Mesenchymal stem cell (in vitro differentiated cells and primary cell): ENCODE results near the gene CCDC144A.
"Not testable (repeated sequence)": the region's sequence is repeated elsewhere in the genome, so short reads cannot be mapped to it uniquely, and the experiment has no call there.

ENCODE experiments used
- DNase-seq: peaks from one replicate; pipeline ENCODE4 v3.0.0-alpha.2; 2013
- H2AFZ ChIP-seq: one replicate; pipeline ENCODE4 v1.6.1; 2013; ENCODE audit warnings: low read depth, mild to moderate bottlenecking, control low read depth, inconsistent platforms, low read length, moderate library complexity
- H2AK5ac ChIP-seq: 2 replicates; pipeline ENCODE4 v1.6.1; 2013; ENCODE audit warnings: low read length, moderate library complexity, mild to moderate bottlenecking, inconsistent platforms; ENCODE audit not compliant: severe bottlenecking
- H2BK120ac ChIP-seq: one replicate; pipeline ENCODE4 v1.6.1; 2013; ENCODE audit warnings: low read depth, mild to moderate bottlenecking, inconsistent platforms, low read length, moderate library complexity
- H2BK12ac ChIP-seq, 2 experiments: one replicate each; pipeline ENCODE4 v1.6.1; 2013; ENCODE audit warnings: inconsistent platforms in 2 of 2, low read length in 2 of 2, mild to moderate bottlenecking in 2 of 2, moderate library complexity in 2 of 2, control low read depth in 1 of 2
- H2BK15ac ChIP-seq: one replicate; pipeline ENCODE4 v1.6.1; 2013; ENCODE audit warnings: mild to moderate bottlenecking, low read depth, inconsistent platforms; ENCODE audit not compliant: poor library complexity, severe bottlenecking
- H2BK5ac ChIP-seq: 2 replicates; pipeline ENCODE4 v1.6.1; 2013; ENCODE audit warnings: low read depth, mild to moderate bottlenecking, low read length, control low read depth, inconsistent platforms; ENCODE audit not compliant: poor library complexity, severe bottlenecking
- H3K14ac ChIP-seq, 2 experiments: one replicate each; pipeline ENCODE4 v1.6.1; 2013; ENCODE audit warnings: inconsistent platforms in 2 of 2, low read length in 2 of 2, control low read depth in 1 of 2, mild to moderate bottlenecking in 1 of 2, moderate library complexity in 1 of 2
- H3K18ac ChIP-seq, 2 experiments: one replicate each; pipeline ENCODE4 v1.6.1; 2013; ENCODE audit warnings: inconsistent platforms in 2 of 2, low read length in 2 of 2, control low read depth in 1 of 2, low read depth in 1 of 2, mild to moderate bottlenecking in 1 of 2
- H3K23ac ChIP-seq, 2 experiments: one replicate each; pipeline ENCODE4 v1.6.1; 2013; ENCODE audit warnings: inconsistent platforms in 2 of 2, low read length in 2 of 2, mild to moderate bottlenecking in 2 of 2, moderate library complexity in 2 of 2, control low read depth in 1 of 2
- H3K27ac ChIP-seq: 2 replicates; pipeline ENCODE4 v1.5.1; 2013; ENCODE audit warnings: mild to moderate bottlenecking, moderate library complexity, low read length, control low read depth, inconsistent platforms; ENCODE audit not compliant: poor library complexity, severe bottlenecking
- H3K27me3 ChIP-seq, 2 experiments: 2 replicates each; pipeline versions ENCODE4 v1.6.1 to v1.7.0; 2013; ENCODE audit warnings: low read length in 2 of 2, mild to moderate bottlenecking in 2 of 2, moderate library complexity in 2 of 2, control low read depth in 1 of 2, inconsistent platforms in 1 of 2; ENCODE audit not compliant: control insufficient read depth in 1 of 2, insufficient read depth in 1 of 2
- H3K36me3 ChIP-seq, 2 experiments: 2 replicates each; pipeline versions ENCODE4 v1.6.1 to v1.7.0; 2013; ENCODE audit warnings: low read length in 2 of 2, control low read depth in 1 of 2, inconsistent platforms in 1 of 2, low read depth in 1 of 2, mild to moderate bottlenecking in 1 of 2; ENCODE audit not compliant: insufficient read depth in 2 of 2, control insufficient read depth in 1 of 2
- H3K4ac ChIP-seq, 2 experiments: one replicate each; pipeline ENCODE4 v1.6.1; 2013; ENCODE audit warnings: inconsistent platforms in 2 of 2, low read length in 2 of 2, mild to moderate bottlenecking in 2 of 2, moderate library complexity in 2 of 2, control low read depth in 1 of 2, low read depth in 1 of 2
- H3K4me1 ChIP-seq: 2 replicates; pipeline ENCODE4 v1.6.1; 2013; ENCODE audit warnings: low read depth, low read length, control low read depth; ENCODE audit not compliant: control insufficient read depth, insufficient read depth
- H3K4me2 ChIP-seq: 2 replicates; pipeline ENCODE4 v1.6.1; 2013; ENCODE audit warnings: low read length, mild to moderate bottlenecking, inconsistent platforms; ENCODE audit not compliant: poor library complexity, severe bottlenecking
- H3K4me3 ChIP-seq, 2 experiments: 2 replicates each; pipeline versions ENCODE4 v1.5.1 to v1.7.0; 2013; ENCODE audit warnings: low read length in 2 of 2, mild to moderate bottlenecking in 2 of 2, control low read depth in 1 of 2, low read depth in 1 of 2; ENCODE audit not compliant: insufficient read depth in 1 of 2
- H3K79me1 ChIP-seq: replicated peaks from 2 replicates; pipeline ENCODE4 v1.6.1; 2013; ENCODE audit warnings: mild to moderate bottlenecking, control low read depth, low read length, inconsistent platforms; ENCODE audit not compliant: poor library complexity, severe bottlenecking
- H3K9ac ChIP-seq: 2 replicates; pipeline ENCODE4 v1.7.0; 2013; ENCODE audit warnings: mild to moderate bottlenecking, low read length, moderate library complexity
- H3K9me3 ChIP-seq: 2 replicates; pipeline ENCODE4 v1.7.0; 2013; ENCODE audit warnings: mild to moderate bottlenecking, low read length; ENCODE audit not compliant: control insufficient read depth
- H4K8ac ChIP-seq: one replicate; pipeline ENCODE4 v1.6.1; 2013; ENCODE audit warnings: inconsistent platforms, mild to moderate bottlenecking, low read length, moderate library complexity
- H4K91ac ChIP-seq: one replicate; pipeline ENCODE4 v1.6.1; 2013; ENCODE audit warnings: mild to moderate bottlenecking, low read length, inconsistent platforms
- WGBS: methylation state at CpG from one replicate; pipeline ENCODE4 v1.1.7; 2013; ENCODE audit warnings: mixed read lengths; 5-methylcytosine and 5-hydroxymethylcytosine counted together

Gene CCDC144A

DNA sequence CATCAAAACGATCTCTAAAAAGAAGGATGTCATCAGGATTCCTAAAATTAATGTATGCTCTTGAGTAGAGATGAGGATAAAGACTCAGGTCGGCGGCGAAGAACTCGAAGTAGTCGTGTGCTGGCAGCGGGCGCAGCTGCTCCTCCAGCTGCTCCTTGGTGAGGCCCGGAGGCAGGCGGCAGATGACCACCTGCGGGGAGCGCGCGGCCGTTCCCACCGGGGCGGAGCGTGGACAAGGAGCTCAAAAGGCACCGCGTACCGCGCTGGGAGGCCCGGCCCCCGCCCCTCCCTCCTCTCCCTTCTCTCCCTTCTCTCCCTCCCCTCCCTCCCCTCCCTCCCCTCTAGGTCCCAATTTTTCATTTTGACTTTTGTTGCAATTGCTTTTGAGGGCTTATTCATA, 56.5 kb downstream of the CCDC144A start:
- not testable (repeated sequence) for DNase-seq, H3K79me1 ChIP-seq, H2BK5ac ChIP-seq, H3K9ac ChIP-seq, H3K4me2 ChIP-seq, H3K27me3 ChIP-seq, H3K14ac ChIP-seq, H2BK15ac ChIP-seq, H2AK5ac ChIP-seq, H3K18ac ChIP-seq, H3K27ac ChIP-seq, H2AFZ ChIP-seq, H2BK12ac ChIP-seq, H3K4me3 ChIP-seq, H4K8ac ChIP-seq, H3K4me1 ChIP-seq, H4K91ac ChIP-seq, H3K4ac ChIP-seq, H3K23ac ChIP-seq, H3K9me3 ChIP-seq, H2BK120ac ChIP-seq, H3K36me3 ChIP-seq
- WGBS = no CpG with 5 or more reads among the region's 24 CpGs

GRCh38 chr17:16750515-16750914, 60.5 kb downstream of the CCDC144A start:
- not testable (repeated sequence) for H3K79me1 ChIP-seq, H2AFZ ChIP-seq, H3K9me3 ChIP-seq, H4K8ac ChIP-seq, H3K4me3 ChIP-seq, H3K27ac ChIP-seq, H3K4me2 ChIP-seq, H2BK120ac ChIP-seq, DNase-seq, H3K23ac ChIP-seq, H3K9ac ChIP-seq, H3K27me3 ChIP-seq, H4K91ac ChIP-seq, H3K14ac ChIP-seq, H2BK15ac ChIP-seq, H3K4ac ChIP-seq, H2BK5ac ChIP-seq, H3K18ac ChIP-seq, H2AK5ac ChIP-seq, H2BK12ac ChIP-seq, H3K4me1 ChIP-seq, H3K36me3 ChIP-seq
- no CpG with 5 or more reads among the region's 3 CpGs for WGBS

- not testable (repeated sequence) for H4K8ac ChIP-seq, H3K79me1 ChIP-seq, H3K4me1 ChIP-seq, H3K9me3 ChIP-seq, H2BK12ac ChIP-seq, H2BK15ac ChIP-seq, H3K27ac ChIP-seq, H3K9ac ChIP-seq, H3K36me3 ChIP-seq, H3K18ac ChIP-seq, H3K4ac ChIP-seq, H3K23ac ChIP-seq, H2BK5ac ChIP-seq, H2AFZ ChIP-seq, H4K91ac ChIP-seq, H2AK5ac ChIP-seq, H3K27me3 ChIP-seq, H3K4me2 ChIP-seq, H3K14ac ChIP-seq, H3K4me3 ChIP-seq, H2BK120ac ChIP-seq
- WGBS = 83% methylated on average over 1 of the region's 10 CpGs
- DNase-seq = peak; percentile 0
Observed at GRCh38 chr17:16751224-16751923, 61.3 kb downstream of the CCDC144A start.

DNA sequence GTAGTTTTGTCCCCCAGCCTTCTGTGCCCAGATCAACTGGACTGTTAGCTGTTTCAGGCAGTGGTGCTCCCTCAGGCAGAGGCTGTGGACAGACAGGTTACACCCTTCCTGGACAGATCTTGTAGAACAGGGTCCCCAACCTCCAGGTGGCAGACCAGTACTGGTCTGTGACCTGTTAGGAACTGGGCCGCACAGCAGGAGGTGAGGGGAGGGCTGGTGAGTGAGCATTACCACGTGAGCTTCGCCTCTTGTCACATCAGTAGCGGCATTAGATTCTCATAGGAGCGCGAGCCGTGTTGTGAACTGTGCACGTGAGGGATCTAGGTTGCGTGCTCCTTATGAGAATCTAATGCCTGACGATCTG, 61.9 kb downstream of the CCDC144A start:
- 80% methylated on average over 1 of the region's 10 CpGs for WGBS
- H2BK120ac ChIP-seq, H3K79me1 ChIP-seq, H3K4me1 ChIP-seq, H3K4me2 ChIP-seq, DNase-seq, H3K27me3 ChIP-seq, H3K36me3 ChIP-seq, H3K14ac ChIP-seq, H3K27ac ChIP-seq, H4K91ac ChIP-seq, H4K8ac ChIP-seq, H2BK5ac ChIP-seq, H3K4me3 ChIP-seq, H3K9ac ChIP-seq, H2AFZ ChIP-seq, H3K23ac ChIP-seq, H3K4ac ChIP-seq, H2BK12ac ChIP-seq, H3K9me3 ChIP-seq, H2BK15ac ChIP-seq, H2AK5ac ChIP-seq, H3K18ac ChIP-seq: not testable (repeated sequence)
